ENCODE results near the gene NPL. TPM values are rescaled to one million over a fixed set of nuclear protein-coding genes. Genes with fewer than 3 reads are reported as not detected.

The NPL gene
- total and polyA plus RNA-seq, 2 experiments from 2014 or later: 3.0 to 5.0 TPM

GRCh38 chr1:182802006-182802803 is 12.6 kb downstream of the NPL start:
- Histone ChIP-seq H3K9ac (no peak overlapping the region), H3K4me2 (ENCODE audit: unreplicated experiment) (no peak overlapping the region), H4K20me1 (ENCODE audit: insufficient read depth) (no peaks in the 10 kb centered on the region), H2AFZ (no peak overlapping the region), H3K9me2 (ENCODE audit: insufficient read depth) (no peaks in the 10 kb centered on the region), H3K27me3 (replicated peaks; ENCODE audit: insufficient read depth) (no peaks in the 10 kb centered on the region), H3K4me3 (no peak overlapping the region), H3K9me3 (ENCODE audit: low read depth) (no peaks in the 10 kb centered on the region), H3K79me2 (ENCODE audit: insufficient read depth) (no peaks in the 10 kb centered on the region), H3F3A (ENCODE audit: insufficient read depth) (no peaks in the 10 kb centered on the region), H3K36me3 (ENCODE audit: low read depth) (no peaks in the 10 kb centered on the region), H3K27ac (no peak overlapping the region), H3K4me1 (ENCODE audit: insufficient read depth) (no peaks in the 10 kb centered on the region)
- no peak for DNase-seq
- in situ Hi-C loops (cut with MboI): no loop called here
- no peak for TF ChIP-seq EZH2phosphoT487 (IDR thresholded peaks at IDR 0.05; ENCODE audit: insufficient read depth, low read depth)
- no peak for TF ChIP-seq EZH2 (IDR thresholded peaks at IDR 0.05; ENCODE audit: insufficient read depth, poor library complexity, severe bottlenecking)
- 65 to 67% methylated on average over 4 of the region's 4 CpGs for WGBS, 2 experiments (ENCODE audit: low coverage in 1 of 2, low lambda C conversion rate in 2 of 2, missing lambda C conversion rate in 2 of 2)

DNA sequence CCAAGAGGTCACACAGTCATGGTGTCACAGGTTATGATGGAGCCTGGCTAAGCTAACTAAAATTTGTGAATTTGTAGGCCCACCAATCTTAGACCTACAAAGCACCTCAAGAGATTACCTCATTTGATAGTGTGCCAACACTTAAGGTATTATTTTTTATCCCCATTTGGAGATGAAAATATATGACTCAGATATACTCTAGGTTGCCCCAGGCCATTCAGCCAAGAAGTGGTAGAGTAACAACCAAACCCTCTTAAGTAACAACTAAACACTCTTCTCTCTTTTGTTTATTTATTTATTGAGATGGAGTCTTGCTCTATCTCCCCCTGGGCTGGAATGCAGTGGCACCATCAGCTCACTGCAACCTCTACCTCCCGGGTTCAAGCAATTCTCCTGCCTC is 14.3 kb downstream of the NPL start:
- H3K27ac ChIP-seq: no peak overlapping the region
- H4K20me1 ChIP-seq (ENCODE audit: insufficient read depth): no peaks in the 10 kb centered on the region
- no peaks in the 10 kb centered on the region for H3K36me3 ChIP-seq (ENCODE audit: low read depth)
- no peak overlapping the region for H3K4me2 ChIP-seq (ENCODE audit: unreplicated experiment)
- H3K9me3 ChIP-seq (ENCODE audit: low read depth): no peaks in the 10 kb centered on the region
- H3K4me1 ChIP-seq (ENCODE audit: insufficient read depth): no peaks in the 10 kb centered on the region
- in situ Hi-C loops (cut with MboI): no loop called here
- H3K27me3 ChIP-seq (replicated peaks; ENCODE audit: insufficient read depth): no peaks in the 10 kb centered on the region
- H3K9me2 ChIP-seq (ENCODE audit: insufficient read depth): no peaks in the 10 kb centered on the region
- no peaks in the 10 kb centered on the region for H3K79me2 ChIP-seq (ENCODE audit: insufficient read depth)
- H3K4me3 ChIP-seq: no peak overlapping the region
- no peak overlapping the region for H3K9ac ChIP-seq
- WGBS, 2 experiments (ENCODE audit: low coverage in 1 of 2, low lambda C conversion rate in 2 of 2, missing lambda C conversion rate in 2 of 2): 96 to 100% methylated on average over 1 of the region's 1 CpG
- no peak overlapping the region for H2AFZ ChIP-seq
- TF ChIP-seq EZH2phosphoT487 (IDR thresholded peaks at IDR 0.05; ENCODE audit: insufficient read depth, low read depth) (no peak), EZH2 (IDR thresholded peaks at IDR 0.05; ENCODE audit: insufficient read depth, poor library complexity, severe bottlenecking) (no peak)
- no peak for DNase-seq
- H3F3A ChIP-seq (ENCODE audit: insufficient read depth): no peaks in the 10 kb centered on the region

- Histone ChIP-seq H3K4me3 (no peak overlapping the region), H3F3A (ENCODE audit: insufficient read depth) (no peaks in the 10 kb centered on the region), H3K9me2 (ENCODE audit: insufficient read depth) (no peaks in the 10 kb centered on the region), H3K27me3 (replicated peaks; ENCODE audit: insufficient read depth) (no peaks in the 10 kb centered on the region), H3K27ac (no peak overlapping the region), H4K20me1 (ENCODE audit: insufficient read depth) (no peaks in the 10 kb centered on the region), H3K36me3 (ENCODE audit: low read depth) (no peaks in the 10 kb centered on the region), H3K4me1 (ENCODE audit: insufficient read depth) (no peaks in the 10 kb centered on the region), H3K4me2 (ENCODE audit: unreplicated experiment) (no peak overlapping the region), H2AFZ (no peak overlapping the region), H3K79me2 (ENCODE audit: insufficient read depth) (no peaks in the 10 kb centered on the region), H3K9ac (no peak overlapping the region), H3K9me3 (ENCODE audit: low read depth) (no peaks in the 10 kb centered on the region)
- TF ChIP-seq EZH2 (IDR thresholded peaks at IDR 0.05; ENCODE audit: insufficient read depth, poor library complexity, severe bottlenecking): no peak
- in situ Hi-C loops (cut with MboI): no loop called here
- DNase-seq: no peak
- WGBS, 2 experiments (ENCODE audit: low coverage in 1 of 2, low lambda C conversion rate in 2 of 2, missing lambda C conversion rate in 2 of 2): 79 to 85% methylated on average over 11 of the region's 11 CpGs
Measured at GRCh38 chr1:182806015-182806678, 16.6 kb downstream of the NPL start.

DNA sequence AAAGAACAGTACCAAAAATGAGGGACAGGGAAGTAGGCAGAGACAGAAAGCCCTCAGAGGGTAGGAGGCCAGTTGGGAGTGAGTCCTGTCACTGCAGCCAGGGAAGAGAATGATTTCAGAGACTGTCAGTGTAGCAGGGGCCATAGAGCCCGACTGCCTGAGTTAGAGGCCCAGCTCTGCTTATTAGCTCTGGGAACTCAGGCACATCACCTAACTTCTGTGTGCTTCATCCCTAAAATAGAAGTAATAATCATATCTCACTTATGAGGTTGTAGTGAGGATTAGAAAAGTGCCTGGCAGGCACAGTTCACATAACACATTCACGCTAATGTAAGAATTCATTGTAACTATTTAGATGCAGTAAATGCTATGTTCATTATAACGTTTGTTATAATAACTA is 18.3 kb downstream of the NPL start:
- WGBS, 2 experiments (ENCODE audit: low coverage in 1 of 2, low lambda C conversion rate in 2 of 2, missing lambda C conversion rate in 2 of 2): 66 to 67% methylated on average over 3 of the region's 3 CpGs
- no peaks in the 10 kb centered on the region for H3K79me2 ChIP-seq (ENCODE audit: insufficient read depth)

More for the DNA sequence above, 18.3 kb downstream of the NPL start:
- H3K4me3 ChIP-seq: no peak overlapping the region
- in situ Hi-C loops (cut with MboI): no loop called here
- H3K27ac ChIP-seq: no peak overlapping the region
- H3K9ac ChIP-seq: no peak overlapping the region
- H3K4me2 ChIP-seq (ENCODE audit: unreplicated experiment): no peak overlapping the region
- no peak for DNase-seq
- no peaks in the 10 kb centered on the region for H3K27me3 ChIP-seq (replicated peaks; ENCODE audit: insufficient read depth)
- TF ChIP-seq EZH2 (IDR thresholded peaks at IDR 0.05; ENCODE audit: insufficient read depth, poor library complexity, severe bottlenecking) (no peak), EZH2phosphoT487 (IDR thresholded peaks at IDR 0.05; ENCODE audit: insufficient read depth, low read depth) (no peak)
- H3K9me2 ChIP-seq (ENCODE audit: insufficient read depth): no peaks in the 10 kb centered on the region
- no peaks in the 10 kb centered on the region for H3F3A ChIP-seq (ENCODE audit: insufficient read depth)
- H2AFZ ChIP-seq: no peak overlapping the region
- no peaks in the 10 kb centered on the region for H4K20me1 ChIP-seq (ENCODE audit: insufficient read depth)
- no peaks in the 10 kb centered on the region for H3K9me3 ChIP-seq (ENCODE audit: low read depth)
- H3K4me1 ChIP-seq (ENCODE audit: insufficient read depth): no peaks in the 10 kb centered on the region
- no peaks in the 10 kb centered on the region for H3K36me3 ChIP-seq (ENCODE audit: low read depth)

Data from GM23248 (cell line).